ENCODE results near the gene GALK2.
A peak's percentile ranks its signal among the peaks of the same experiment; 100 is the strongest.

Gene GALK2

GRCh38 chr15:49169880-49170597 is at the start of gene GALK2:
Gene GALK2 (plus strand): TSS chr15:49170247. CDS start chr15:49170323, 76 bp downstream.
- DNase-seq: peak; percentile 25 to 89 (median 67)

GRCh38 chr15:49120832-49121231 is 49.2 kb upstream of the GALK2 start:
- no peak for DNase-seq

DNA sequence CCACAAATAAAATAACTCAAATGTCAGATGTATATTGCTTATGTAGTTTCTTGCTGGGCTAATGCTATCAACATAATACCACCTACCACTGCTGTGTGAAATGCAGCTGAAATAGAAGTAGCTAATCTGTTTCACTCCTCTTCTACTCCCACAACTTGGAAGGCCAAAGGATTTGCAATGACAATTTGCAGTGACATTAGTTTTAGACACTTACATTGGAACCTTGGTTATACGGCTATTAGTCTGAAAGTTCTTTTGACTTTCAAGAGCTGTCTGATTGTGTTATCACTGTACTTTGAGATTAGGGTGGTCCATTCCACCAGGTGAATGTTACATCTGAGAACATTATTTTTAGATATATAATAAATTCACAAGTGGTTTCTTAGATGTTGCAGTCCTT is 48.1 kb upstream of the GALK2 start:
- DNase-seq: peak in 1 of 51 donors; percentile 16

DNA sequence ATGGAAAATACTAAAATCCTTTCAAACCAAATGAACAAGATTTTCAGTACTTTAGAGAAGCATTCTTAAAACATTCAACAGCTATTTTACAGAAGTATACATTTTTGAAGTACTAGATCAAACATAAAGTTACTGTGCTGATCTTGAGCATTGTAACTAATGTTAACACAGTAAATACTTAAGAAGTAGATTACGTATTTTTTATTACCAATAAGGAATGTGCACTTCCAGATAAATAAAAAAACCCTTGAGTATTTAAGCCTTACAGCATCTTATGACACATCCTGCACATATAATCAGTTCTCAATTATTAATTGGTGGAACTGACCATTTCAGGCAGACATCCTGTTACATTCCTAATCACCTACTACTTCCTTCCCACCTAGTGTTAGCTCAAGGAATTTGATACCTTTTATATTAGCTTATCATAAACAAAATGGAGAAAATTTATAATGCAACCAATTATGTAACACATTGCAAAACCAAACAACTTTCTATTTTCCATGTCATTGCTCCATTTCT is 47.4 kb upstream of the GALK2 start:
- DNase-seq: no peak

DNA sequence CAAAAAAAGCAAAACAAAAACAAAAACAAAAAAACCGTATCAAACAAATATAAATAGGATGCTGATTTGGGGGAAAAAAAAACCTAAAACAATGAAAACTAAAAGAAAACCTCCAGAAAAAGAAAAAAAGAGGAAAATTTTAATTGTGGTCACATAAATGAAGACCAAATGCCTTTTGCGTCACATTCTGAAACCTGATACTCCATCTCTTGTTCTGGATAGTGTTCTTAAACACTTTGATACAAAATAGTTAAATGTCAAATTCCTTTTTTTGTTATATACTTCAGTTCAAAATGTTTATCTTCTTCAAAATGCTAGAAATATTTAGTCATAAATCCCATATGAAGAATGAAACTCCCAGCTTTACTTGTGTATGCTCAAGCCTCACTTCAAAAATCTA is 45.7 kb upstream of the GALK2 start:
- no peak for DNase-seq

GRCh38 chr15:49131403-49131802 is 38.6 kb upstream of the GALK2 start:
- no peak for DNase-seq

DNA sequence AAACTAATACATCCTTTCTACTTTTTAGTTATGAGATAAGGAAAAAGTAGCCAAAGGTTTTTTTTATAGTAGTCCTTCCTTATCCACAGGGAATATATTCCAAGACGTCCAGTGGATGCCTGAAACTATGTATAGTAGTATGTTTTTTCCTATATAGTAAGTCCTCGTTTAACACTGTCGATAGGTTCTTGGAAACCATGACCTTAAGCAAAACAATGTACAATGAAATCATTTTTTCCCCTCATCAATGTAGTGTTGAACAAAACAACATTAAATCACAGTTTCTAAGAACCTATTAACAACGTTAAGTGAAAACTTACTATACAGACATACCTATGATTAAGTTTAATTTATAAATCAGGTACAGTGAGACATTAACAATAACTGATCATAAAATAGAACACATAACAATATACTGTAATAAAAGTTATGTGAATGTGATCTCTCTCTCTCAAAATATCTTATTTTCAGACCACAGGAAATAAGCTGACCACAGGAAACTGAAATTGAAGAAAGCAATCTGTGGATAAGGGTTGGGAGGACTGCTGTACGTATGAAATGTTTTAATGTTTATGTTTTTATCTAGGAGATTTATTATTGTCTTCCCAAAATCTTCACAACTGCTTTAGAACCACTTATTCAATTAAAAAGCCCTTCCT is 35.2 kb upstream of the GALK2 start:
- no peak for DNase-seq

GRCh38 chr15:49135342-49135857 is 34.6 kb upstream of the GALK2 start:
- DNase-seq: no peak

GRCh38 chr15:49135911-49136310 is 34.1 kb upstream of the GALK2 start:
- no peak for DNase-seq

DNA sequence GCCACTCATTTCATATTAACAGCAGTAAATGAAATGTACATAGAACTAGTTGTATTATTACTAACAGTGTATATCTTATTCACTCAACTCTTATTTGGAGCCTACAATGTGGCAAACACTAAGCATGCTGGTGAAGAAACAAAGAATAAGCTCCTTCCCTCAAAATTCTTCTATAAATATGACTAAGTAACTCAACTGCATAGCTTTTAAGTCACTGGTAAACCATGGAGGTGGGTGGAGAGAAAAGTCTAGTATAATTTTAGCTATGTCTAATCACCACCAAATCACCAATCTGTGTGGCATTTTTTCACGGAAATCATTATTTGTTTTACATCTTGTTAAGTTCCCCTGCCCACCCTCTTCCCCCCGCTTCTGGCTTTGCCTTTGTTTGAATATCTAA is 32.2 kb upstream of the GALK2 start:
- peak in 1 of 51 donors; percentile 26 for DNase-seq

DNA sequence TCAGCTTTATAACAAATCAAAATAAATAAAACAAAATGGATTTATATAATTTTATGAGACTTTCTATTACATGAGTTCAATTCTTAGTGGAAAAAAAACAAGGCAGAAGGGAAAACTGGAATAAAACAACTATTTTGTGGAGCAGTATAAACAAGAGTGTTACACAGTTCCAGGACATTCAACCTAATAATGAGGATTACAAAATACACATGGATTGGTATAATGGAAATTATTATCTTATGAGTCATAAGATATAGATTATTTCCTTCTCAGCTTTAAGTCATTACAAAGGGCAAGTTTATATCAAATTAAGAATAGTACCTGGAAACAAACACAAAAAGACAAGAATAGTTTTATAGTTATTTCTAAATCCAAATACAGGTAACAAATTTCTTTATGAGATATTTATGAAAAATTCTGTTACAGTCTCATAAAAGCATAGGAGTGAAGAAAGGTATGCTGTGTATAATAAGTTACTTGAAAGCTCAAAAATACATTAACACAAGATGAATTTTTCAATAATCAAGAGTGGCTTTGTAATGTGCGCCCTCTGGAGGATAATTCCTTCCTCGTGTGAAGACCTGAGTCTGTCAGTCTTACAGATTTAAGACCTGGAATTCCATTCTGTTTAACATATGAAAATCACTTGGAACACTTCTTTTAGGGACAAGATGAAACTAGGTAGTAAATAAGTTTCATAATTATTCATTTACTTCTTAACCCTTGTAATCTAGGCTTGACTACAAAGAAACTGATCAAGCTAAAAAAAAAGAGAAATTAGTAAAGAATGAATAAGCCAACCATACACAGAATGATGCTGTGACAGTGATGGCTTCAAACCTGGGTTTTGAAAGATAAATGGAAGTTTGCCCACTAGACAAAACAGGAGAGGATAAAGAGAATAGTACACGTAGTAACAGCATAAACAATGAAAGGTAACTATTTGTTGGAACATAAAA is 24.1 kb upstream of the GALK2 start:
- peak in 18 of 51 donors; percentile 0 to 42 (median 8) for DNase-seq

DNA sequence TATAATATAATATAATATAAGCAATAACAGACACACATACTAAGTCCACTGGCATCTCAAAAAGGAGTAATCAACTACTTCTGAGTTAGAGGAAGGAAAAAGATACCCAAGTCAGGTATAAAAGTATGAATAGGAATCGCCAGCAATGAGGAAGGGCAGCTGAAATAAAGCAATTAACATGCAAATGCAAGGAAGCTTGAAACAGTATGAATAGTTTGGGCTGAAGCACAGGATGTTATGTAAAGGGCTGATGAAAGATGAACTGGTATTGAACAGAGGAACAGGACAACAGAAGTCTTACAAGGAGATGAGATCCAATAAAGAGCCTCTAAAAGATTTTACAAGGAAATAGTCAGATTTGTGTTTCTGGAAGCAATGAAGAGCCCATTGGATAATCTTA is 21.7 kb upstream of the GALK2 start:
- no peak for DNase-seq

GRCh38 chr15:49148727-49149126 is 21.3 kb upstream of the GALK2 start:
- DNase-seq: no peak

DNA sequence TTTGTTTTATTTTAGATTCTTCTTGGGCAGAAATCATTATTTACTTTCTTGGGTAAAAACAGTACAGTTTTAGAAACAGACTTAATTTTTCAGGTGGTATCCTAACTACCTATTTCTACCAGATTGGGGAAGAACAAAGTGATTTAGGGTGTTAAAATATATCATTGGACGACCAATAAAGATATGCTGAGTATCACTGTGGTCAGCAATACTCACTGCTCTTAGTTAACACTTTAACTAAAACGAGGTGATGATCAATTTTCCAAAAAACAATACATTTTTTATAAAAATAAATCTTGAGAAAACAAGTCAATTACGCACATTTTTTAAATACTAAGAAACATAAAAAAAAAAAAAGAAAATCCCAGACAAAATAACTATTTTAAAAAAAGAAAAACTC is 18.2 kb upstream of the GALK2 start:
- DNase-seq: no peak

- DNase-seq: no peak
Measured at GRCh38 chr15:49152552-49153312, 17.3 kb upstream of the GALK2 start.

GRCh38 chr15:49154359-49154758 is 15.7 kb upstream of the GALK2 start:
- DNase-seq: no peak

- no peak for DNase-seq
Measured at GRCh38 chr15:49154799-49155109, 15.3 kb upstream of the GALK2 start.

DNA sequence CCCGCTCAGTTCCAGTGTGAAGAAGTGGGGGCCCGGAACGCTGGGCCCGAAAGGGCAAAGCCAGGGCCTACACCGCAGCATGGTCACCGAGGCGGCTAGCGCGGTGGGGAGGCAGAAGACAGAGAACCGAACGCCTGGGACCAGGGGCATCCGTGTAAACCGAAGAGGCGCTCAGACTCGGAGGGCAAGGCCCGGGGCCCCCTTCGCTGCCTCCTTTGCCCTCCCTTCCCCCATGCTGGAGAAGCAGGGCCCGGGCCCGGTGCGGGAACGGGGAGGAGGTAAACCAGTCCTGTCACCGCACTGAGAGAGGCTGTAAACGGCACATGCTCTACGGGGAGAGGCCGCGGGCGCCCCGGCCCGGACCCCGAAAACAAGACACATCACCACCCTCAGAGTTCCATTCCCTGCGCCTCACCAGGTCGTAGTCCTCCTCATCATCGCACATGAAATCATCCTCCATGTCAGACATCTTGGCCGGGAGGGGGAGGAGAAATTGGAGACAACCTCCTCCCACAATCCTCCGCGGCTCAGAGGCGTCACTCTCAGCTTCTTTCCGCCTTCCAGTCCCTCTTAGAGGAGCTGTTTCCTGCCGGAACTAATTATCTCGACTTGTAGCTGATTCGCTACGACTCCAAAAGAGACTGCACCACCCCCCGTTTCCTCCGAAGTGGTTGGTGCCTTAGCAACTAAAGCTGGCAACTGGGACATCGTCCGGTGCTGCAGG is 14.8 kb upstream of the GALK2 start, which contains the start of gene COPS2:
Gene COPS2 (minus strand): TSS at position 490 of the 724 bp plus-strand sequence. CDS start 21 bp downstream, at position 469.
- DNase-seq: peak; percentile 53 to 99 (median 92)

- peak in 4 of 51 donors; percentile 2 to 76 (median 4) for DNase-seq
Measured at GRCh38 chr15:49155834-49156627, 14.0 kb upstream of the GALK2 start.

Measured in hypothalamus (tissue), 51 donors.